Dermis blood vessel endothelial cell (primary cell): ENCODE data around the gene ANKRD28. TPM values are rescaled to one million over a fixed set of nuclear protein-coding genes. Genes with fewer than 3 reads are reported as not detected.
"Not testable (repeated sequence)": the region's sequence is repeated elsewhere in the genome, so short reads cannot be mapped to it uniquely, and the experiment has no call there.

Source experiments
- DNase-seq: peaks from one replicate; pipeline ENCODE4 v3.0.0; 2010
- total RNA-seq: library from RNA; depleted of rRNA; stranded (reverse); fragments of >200 nt; gene quantifications from 2 replicates; pipeline ENCODE4 v1.2.3, GENCODE V29; 2014

The ANKRD28 gene
- 108 and 126 TPM in 2 replicates for total RNA-seq

- DNase-seq: peak; percentile 93
Observed at GRCh38 chr3:15797642-15798303, at the start of gene ANKRD28. Gene ANKRD28, minus strand, starts transcription at chr3:15797979. Its CDS starts 1,458 bp downstream, at chr3:15796521.

GRCh38 chr3:15847239-15847638 is 49.5 kb upstream of the ANKRD28 start:
- no peak for DNase-seq

GRCh38 chr3:15846606-15847005 is 48.8 kb upstream of the ANKRD28 start:
- DNase-seq: no peak

- no peak for DNase-seq
Observed at GRCh38 chr3:15845475-15845874, 47.7 kb upstream of the ANKRD28 start.

GRCh38 chr3:15844889-15845288 is 47.1 kb upstream of the ANKRD28 start:
- DNase-seq: no peak

GRCh38 chr3:15841091-15841973 is 43.6 kb upstream of the ANKRD28 start:
- DNase-seq: not testable (repeated sequence)

- DNase-seq: no peak
Observed at GRCh38 chr3:15839568-15839967, 41.8 kb upstream of the ANKRD28 start.

GRCh38 chr3:15831927-15832326 is 34.1 kb upstream of the ANKRD28 start:
- no peak for DNase-seq

GRCh38 chr3:15825016-15825415 is 27.2 kb upstream of the ANKRD28 start:
- no peak for DNase-seq

GRCh38 chr3:15823092-15823491 is 25.3 kb upstream of the ANKRD28 start:
- DNase-seq: no peak

GRCh38 chr3:15822281-15822680 is 24.5 kb upstream of the ANKRD28 start:
- DNase-seq: no peak

GRCh38 chr3:15820911-15821310 is 23.1 kb upstream of the ANKRD28 start:
- DNase-seq: no peak

- DNase-seq: no peak
Observed at GRCh38 chr3:15819576-15819975, 21.8 kb upstream of the ANKRD28 start.

- no peak for DNase-seq
Observed at GRCh38 chr3:15819043-15819442, 21.3 kb upstream of the ANKRD28 start.

- DNase-seq: peak; percentile 84
Observed at GRCh38 chr3:15815696-15816095, 17.9 kb upstream of the ANKRD28 start.

- DNase-seq: not testable (repeated sequence)
Observed at GRCh38 chr3:15813079-15813478, 15.3 kb upstream of the ANKRD28 start.

- peak; percentile 67 for DNase-seq
Observed at GRCh38 chr3:15812183-15812582, 14.4 kb upstream of the ANKRD28 start.

- DNase-seq: no peak
Observed at GRCh38 chr3:15810702-15811101, 12.9 kb upstream of the ANKRD28 start.

- peak; percentile 32 for DNase-seq
Observed at GRCh38 chr3:15809313-15809712, 11.5 kb upstream of the ANKRD28 start.

- no peak for DNase-seq
Observed at GRCh38 chr3:15808679-15809310, 11.0 kb upstream of the ANKRD28 start.

- DNase-seq: peak; percentile 88
Observed at GRCh38 chr3:15805756-15806266, 8.0 kb upstream of the ANKRD28 start.

- DNase-seq: no peak
Observed at GRCh38 chr3:15804553-15805095, 6.8 kb upstream of the ANKRD28 start.

- no peak for DNase-seq
Observed at GRCh38 chr3:15803921-15804320, 6.1 kb upstream of the ANKRD28 start.
